ENCODE data around the gene CDK11B.
"Not testable (repeated sequence)": the region's sequence is repeated elsewhere in the genome, so short reads cannot be mapped to it uniquely, and the experiment has no call there.

DNA sequence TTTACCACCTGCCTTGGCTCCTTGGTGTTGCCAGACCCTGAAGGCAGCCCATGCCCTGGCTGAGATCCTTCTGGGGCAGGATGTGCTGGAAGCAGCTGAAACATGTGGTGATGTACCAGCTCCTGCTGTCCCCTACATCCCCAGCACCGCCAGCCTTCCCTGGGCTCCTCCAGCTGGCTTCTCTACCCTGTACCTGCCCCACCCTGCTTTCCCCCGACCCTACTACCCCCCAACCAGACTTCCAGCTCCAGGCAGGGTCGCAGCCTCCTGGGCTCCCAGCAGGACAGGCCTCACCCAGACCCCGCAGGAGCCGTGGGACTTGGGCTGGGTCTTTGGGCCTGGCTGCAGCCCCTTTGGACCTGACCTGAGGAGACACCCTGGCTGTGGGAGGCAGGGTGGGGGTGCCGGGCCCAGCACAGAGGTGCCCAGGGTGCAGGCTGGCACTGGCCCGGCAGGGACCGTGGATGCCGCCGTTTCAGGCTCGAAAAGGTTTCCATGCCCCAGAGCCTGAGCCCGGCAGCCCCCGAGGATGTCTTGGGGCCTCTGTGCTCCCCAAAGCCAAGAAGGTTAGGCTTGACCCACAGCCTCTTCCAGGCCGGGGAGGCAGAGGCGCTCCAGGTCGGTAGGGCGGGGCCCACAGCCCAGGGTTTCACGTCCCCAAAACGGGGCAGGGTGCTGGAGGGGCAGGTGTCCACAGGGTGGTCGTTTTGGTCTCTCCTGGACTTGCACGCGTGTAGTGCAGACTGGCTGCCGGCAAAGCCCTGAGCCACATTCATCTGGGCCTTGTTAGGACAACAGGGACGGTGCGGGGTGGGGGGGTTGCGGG, 38.8 kb upstream of the CDK11B start:
- TF ChIP-seq, protein P1, sequence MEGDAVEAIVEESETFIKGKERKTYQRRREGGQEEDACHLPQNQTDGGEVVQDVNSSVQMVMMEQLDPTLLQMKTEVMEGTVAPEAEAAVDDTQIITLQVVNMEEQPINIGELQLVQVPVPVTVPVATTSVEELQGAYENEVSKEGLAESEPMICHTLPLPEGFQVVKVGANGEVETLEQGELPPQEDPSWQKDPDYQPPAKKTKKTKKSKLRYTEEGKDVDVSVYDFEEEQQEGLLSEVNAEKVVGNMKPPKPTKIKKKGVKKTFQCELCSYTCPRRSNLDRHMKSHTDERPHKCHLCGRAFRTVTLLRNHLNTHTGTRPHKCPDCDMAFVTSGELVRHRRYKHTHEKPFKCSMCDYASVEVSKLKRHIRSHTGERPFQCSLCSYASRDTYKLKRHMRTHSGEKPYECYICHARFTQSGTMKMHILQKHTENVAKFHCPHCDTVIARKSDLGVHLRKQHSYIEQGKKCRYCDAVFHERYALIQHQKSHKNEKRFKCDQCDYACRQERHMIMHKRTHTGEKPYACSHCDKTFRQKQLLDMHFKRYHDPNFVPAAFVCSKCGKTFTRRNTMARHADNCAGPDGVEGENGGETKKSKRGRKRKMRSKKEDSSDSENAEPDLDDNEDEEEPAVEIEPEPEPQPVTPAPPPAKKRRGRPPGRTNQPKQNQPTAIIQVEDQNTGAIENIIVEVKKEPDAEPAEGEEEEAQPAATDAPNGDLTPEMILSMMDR (IDR thresholded peaks at IDR 0.05; ENCODE audit: low read depth, low read length, poor library complexity, severe bottlenecking), result not testable (repeated sequence)
- not testable (repeated sequence) for TF ChIP-seq EZH2phosphoT487 (IDR thresholded peaks at IDR 0.05; ENCODE audit: borderline replicate concordance, low read length)

Data from DOHH2 (cell line).